ENCODE results near the gene TPD52L1. TPM values are rescaled to one million over a fixed set of nuclear protein-coding genes. Genes with fewer than 3 reads are reported as not detected.

TPD52L1 gene
- total RNA-seq, 4 donors from 2014 or later, result 13.4 to 39.6 (median 21.2) TPM

DNA sequence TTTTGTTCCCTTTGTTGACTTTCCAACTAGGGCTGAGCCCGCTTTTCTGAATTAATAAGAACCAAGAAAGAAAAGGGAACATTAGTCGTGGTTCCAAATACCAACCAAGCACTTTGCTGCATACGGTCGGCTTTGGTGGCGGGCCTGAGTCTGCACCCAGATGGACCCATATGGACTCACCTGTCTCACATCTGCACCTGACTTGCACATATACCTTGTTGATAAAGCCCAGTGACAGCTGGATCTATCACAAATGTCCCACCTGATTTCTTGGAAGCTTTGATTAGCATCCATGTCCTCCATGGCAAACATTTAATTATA lies 39.0 kb downstream of the TPD52L1 start:
- Histone ChIP-seq H3K4me1 (peaks cover 0 to 11% (median 0%) of the 10 kb centered on the region in 4 donors), H3K27ac (no peak overlapping the region)
- no peak for DNase-seq

DNA sequence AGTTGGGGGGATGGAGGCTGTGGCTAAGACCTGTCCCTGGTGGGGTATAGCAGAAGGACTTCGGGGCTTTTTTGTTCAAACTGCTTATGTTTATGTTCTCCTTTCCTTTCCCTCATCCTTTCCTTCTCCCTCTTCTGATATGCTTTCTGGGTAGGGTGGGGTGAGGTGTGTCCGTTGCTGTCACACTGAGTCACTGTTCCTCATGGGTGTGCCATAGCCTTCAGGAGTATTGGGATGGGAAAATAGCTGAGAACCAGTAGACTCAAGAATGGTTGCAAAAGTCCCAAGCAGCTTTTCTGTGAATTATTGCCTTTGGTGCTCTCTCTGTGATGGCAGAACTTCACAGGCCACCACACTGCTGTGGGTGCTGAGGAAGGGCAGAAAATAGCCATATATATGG lies 39.6 kb downstream of the TPD52L1 start:
- no peaks in the 10 kb centered on the region for H3K27me3 ChIP-seq
- no peaks in the 10 kb centered on the region for H3K36me3 ChIP-seq
- TF ChIP-seq POLR2A (IDR thresholded peaks at IDR 0.05), result no peak
- TF ChIP-seq, protein P1, sequence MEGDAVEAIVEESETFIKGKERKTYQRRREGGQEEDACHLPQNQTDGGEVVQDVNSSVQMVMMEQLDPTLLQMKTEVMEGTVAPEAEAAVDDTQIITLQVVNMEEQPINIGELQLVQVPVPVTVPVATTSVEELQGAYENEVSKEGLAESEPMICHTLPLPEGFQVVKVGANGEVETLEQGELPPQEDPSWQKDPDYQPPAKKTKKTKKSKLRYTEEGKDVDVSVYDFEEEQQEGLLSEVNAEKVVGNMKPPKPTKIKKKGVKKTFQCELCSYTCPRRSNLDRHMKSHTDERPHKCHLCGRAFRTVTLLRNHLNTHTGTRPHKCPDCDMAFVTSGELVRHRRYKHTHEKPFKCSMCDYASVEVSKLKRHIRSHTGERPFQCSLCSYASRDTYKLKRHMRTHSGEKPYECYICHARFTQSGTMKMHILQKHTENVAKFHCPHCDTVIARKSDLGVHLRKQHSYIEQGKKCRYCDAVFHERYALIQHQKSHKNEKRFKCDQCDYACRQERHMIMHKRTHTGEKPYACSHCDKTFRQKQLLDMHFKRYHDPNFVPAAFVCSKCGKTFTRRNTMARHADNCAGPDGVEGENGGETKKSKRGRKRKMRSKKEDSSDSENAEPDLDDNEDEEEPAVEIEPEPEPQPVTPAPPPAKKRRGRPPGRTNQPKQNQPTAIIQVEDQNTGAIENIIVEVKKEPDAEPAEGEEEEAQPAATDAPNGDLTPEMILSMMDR (IDR thresholded peaks at IDR 0.05), result no peak
- H3K27ac ChIP-seq, result no peak overlapping the region
- no peak overlapping the region for H3K4me3 ChIP-seq
- no peaks in the 10 kb centered on the region for H3K9me3 ChIP-seq
- no peak for DNase-seq
- peaks cover 0 to 13% (median 0%) of the 10 kb centered on the region in 4 donors for H3K4me1 ChIP-seq

More for the DNA sequence above, 39.0 kb downstream of the TPD52L1 start:
- Histone ChIP-seq H3K4me3 (no peak overlapping the region), H3K9me3 (no peaks in the 10 kb centered on the region), H3K36me3 (no peaks in the 10 kb centered on the region), H3K27me3 (no peaks in the 10 kb centered on the region)
- TF ChIP-seq POLR2A (IDR thresholded peaks at IDR 0.05), result no peak

DNA sequence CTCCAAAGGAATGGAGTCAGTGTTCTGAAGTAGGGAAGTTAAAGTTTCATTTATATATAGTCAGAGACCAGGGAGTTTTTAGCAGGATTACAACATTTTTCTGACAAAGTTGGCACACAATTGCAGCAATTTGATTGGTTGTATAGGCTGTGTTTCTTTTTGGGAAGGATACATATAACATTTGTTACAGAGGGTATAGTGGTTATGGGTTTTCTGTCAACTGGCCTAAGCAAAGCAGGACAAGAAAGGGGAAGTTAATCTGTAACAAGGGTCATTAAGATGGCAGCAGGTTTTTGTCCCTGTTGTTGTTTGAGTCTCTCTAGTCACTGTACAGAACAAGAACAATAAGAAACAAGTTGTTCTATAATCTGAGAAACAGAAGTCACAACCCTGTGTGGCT lies 41.4 kb downstream of the TPD52L1 start:
- no peaks in the 10 kb centered on the region for H3K27me3 ChIP-seq
- no peak for TF ChIP-seq POLR2A (IDR thresholded peaks at IDR 0.05)
- TF ChIP-seq, protein P1 (IDR thresholded peaks at IDR 0.05), result no peak
- no peak for DNase-seq
- H3K36me3 ChIP-seq, result no peaks in the 10 kb centered on the region
- H3K4me1 ChIP-seq, result peaks cover 0 to 18% (median 2%) of the 10 kb centered on the region in 4 donors
- H3K9me3 ChIP-seq, result no peaks in the 10 kb centered on the region
- no peak overlapping the region for H3K4me3 ChIP-seq
- no peak overlapping the region for H3K27ac ChIP-seq

DNA sequence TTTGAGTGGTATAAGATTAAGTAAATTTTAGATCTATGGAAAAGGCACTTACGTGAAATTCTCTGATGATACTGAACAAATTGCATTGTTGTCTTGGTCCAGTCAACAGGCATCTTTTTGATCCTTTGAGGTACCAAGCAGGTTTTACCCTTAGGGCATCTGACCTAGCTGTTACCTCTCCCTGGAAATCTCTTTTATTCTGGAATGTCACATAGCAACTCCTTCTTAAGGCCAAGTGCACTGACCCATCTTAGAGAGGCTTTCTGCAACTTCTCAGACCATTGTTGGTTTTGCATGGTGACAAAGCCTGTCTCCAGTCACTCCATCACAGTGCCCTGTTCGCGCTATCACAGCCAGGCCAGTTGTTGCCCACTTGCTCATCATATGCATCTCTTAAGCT lies 42.0 kb downstream of the TPD52L1 start:
- no peak for DNase-seq
- H3K9me3 ChIP-seq, result no peaks in the 10 kb centered on the region
- no peak overlapping the region for H3K27ac ChIP-seq
- TF ChIP-seq POLR2A (IDR thresholded peaks at IDR 0.05), result no peak
- TF ChIP-seq, protein P1 (IDR thresholded peaks at IDR 0.05), result no peak
- peaks cover 0 to 19% (median 2%) of the 10 kb centered on the region in 4 donors for H3K4me1 ChIP-seq
- H3K27me3 ChIP-seq, result no peaks in the 10 kb centered on the region
- no peaks in the 10 kb centered on the region for H3K36me3 ChIP-seq
- H3K4me3 ChIP-seq, result no peak overlapping the region

DNA sequence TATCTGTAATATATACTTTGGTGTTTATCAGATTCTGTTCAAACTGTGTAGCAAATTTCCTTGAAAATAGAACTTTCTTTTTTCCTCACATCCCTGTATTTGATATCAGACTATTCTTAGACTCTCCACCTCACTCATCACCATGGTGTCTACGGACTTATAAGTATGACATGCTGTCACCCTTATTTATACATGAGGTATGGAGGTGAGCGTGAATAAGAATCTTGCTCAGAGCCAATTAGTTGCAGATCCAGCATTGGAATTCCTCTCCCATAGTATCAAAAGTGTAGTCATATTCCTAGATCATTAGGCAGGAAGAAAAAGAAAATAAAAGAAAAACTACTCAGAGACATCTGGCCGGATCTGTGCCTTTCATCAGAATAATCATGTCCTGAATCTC lies 43.0 kb downstream of the TPD52L1 start:
- H3K9me3 ChIP-seq, result no peaks in the 10 kb centered on the region
- TF ChIP-seq POLR2A (IDR thresholded peaks at IDR 0.05), result no peak
- TF ChIP-seq, protein P1 (IDR thresholded peaks at IDR 0.05), result no peak
- peak overlapping the region in 2 of 4 donors; percentile 74 to 78 for H3K27ac ChIP-seq
- H3K4me3 ChIP-seq, result no peak overlapping the region
- H3K27me3 ChIP-seq, result no peaks in the 10 kb centered on the region
- no peak for DNase-seq
- H3K36me3 ChIP-seq, result no peaks in the 10 kb centered on the region
- peaks cover 0 to 30% (median 2%) of the 10 kb centered on the region in 4 donors for H3K4me1 ChIP-seq

DNA sequence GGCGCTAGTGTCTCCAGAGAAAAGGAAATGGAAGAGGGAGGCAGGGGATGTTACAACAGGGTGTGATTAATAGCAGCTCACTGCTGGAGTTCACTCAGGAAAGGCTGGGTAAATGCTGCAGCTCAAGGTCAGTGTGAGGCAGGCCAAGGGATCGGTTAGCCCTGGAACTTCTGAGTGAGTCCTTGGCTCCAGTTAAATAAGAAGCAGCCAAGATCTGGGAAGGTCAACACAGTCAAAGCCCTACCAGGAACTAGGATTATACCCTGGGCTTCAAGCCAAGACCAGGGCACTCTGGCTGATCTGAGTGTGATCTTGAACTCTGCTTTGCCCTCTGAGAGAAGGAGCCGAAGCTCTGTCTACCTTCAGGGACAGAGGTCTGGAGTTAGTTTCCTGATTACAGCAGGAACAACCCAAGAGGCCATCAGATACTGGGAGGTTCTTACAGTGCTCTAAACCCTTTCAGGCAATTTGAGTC lies 44.3 kb downstream of the TPD52L1 start:
- Histone ChIP-seq H3K4me3 (no peak overlapping the region), H3K9me3 (no peaks in the 10 kb centered on the region), H3K27me3 (no peaks in the 10 kb centered on the region), H3K36me3 (no peaks in the 10 kb centered on the region), H3K4me1 (peaks cover 0 to 41% (median 4%) of the 10 kb centered on the region in 4 donors), H3K27ac (peak overlapping the region in 3 of 4 donors; percentile 64 to 78 (median 74))
- TF ChIP-seq POLR2A (IDR thresholded peaks at IDR 0.05), result no peak
- TF ChIP-seq, protein P1 (IDR thresholded peaks at IDR 0.05), result no peak
- peak; percentile 16 to 83 (median 72) for DNase-seq
